ENCODE measurements around the gene PTGES2. TPM values are rescaled to one million over a fixed set of nuclear protein-coding genes. Genes with fewer than 3 reads are reported as not detected.

Gene PTGES2
- total RNA-seq, 1 donor from 2014 or later = 74.8 TPM

GRCh38 chr9:128159522-128159783 is 31.9 kb upstream of the PTGES2 start:
- no peak for DNase-seq (ENCODE audit: low spot score in 2 of 2, unreplicated experiment in 2 of 2)
- Mint-ChIP-seq H3K9me3 (no peaks in the 10 kb centered on the region), H3K4me1 (peaks cover 4% of the 10 kb centered on the region), H3K27ac (peak overlapping the region; percentile 76), H3K27me3 (ENCODE audit: low read depth) (no peaks in the 10 kb centered on the region), H3K4me3 (peak overlapping the region; percentile 66), H3K36me3 (peaks cover 13% of the 10 kb centered on the region)
- no peak for TF ChIP-seq CTCF (IDR thresholded peaks at IDR 0.05; ENCODE audit: unreplicated experiment)

GRCh38 chr9:128155736-128156500 is 28.4 kb upstream of the PTGES2 start:
- Mint-ChIP-seq H3K4me3 (no peak overlapping the region), H3K9me3 (no peaks in the 10 kb centered on the region), H3K27me3 (ENCODE audit: low read depth) (no peaks in the 10 kb centered on the region), H3K36me3 (no peaks in the 10 kb centered on the region), H3K27ac (peak overlapping the region; percentile 12), H3K4me1 (peaks cover 2% of the 10 kb centered on the region)
- no peak for TF ChIP-seq CTCF (IDR thresholded peaks at IDR 0.05; ENCODE audit: unreplicated experiment)
- DNase-seq (ENCODE audit: low spot score in 2 of 2, unreplicated experiment in 2 of 2) = no peak

GRCh38 chr9:128153947-128154695 is 26.6 kb upstream of the PTGES2 start:
- no peaks in the 10 kb centered on the region for H3K36me3 Mint-ChIP-seq
- no peak for DNase-seq (ENCODE audit: low spot score in 2 of 2, unreplicated experiment in 2 of 2)

GRCh38 chr9:128153060-128153946 is 25.8 kb upstream of the PTGES2 start:
- DNase-seq (ENCODE audit: low spot score in 2 of 2, unreplicated experiment in 2 of 2) = no peak
- Mint-ChIP-seq H3K9me3 (no peaks in the 10 kb centered on the region), H3K27ac (no peak overlapping the region), H3K4me3 (no peak overlapping the region), H3K36me3 (no peaks in the 10 kb centered on the region), H3K4me1 (peaks cover 19% of the 10 kb centered on the region), H3K27me3 (ENCODE audit: low read depth) (no peaks in the 10 kb centered on the region)
- TF ChIP-seq CTCF (IDR thresholded peaks at IDR 0.05; ENCODE audit: unreplicated experiment) = no peak

More at GRCh38 chr9:128153947-128154695, 26.6 kb upstream of the PTGES2 start:
- no peak overlapping the region for H3K4me3 Mint-ChIP-seq
- H3K4me1 Mint-ChIP-seq = peaks cover 14% of the 10 kb centered on the region
- no peaks in the 10 kb centered on the region for H3K9me3 Mint-ChIP-seq
- TF ChIP-seq CTCF (IDR thresholded peaks at IDR 0.05; ENCODE audit: unreplicated experiment) = no peak
- H3K27ac Mint-ChIP-seq = no peak overlapping the region
- H3K27me3 Mint-ChIP-seq (ENCODE audit: low read depth) = no peaks in the 10 kb centered on the region

- Mint-ChIP-seq H3K4me1 (peaks cover 19% of the 10 kb centered on the region), H3K36me3 (no peaks in the 10 kb centered on the region), H3K27ac (no peak overlapping the region), H3K9me3 (no peaks in the 10 kb centered on the region), H3K27me3 (ENCODE audit: low read depth) (no peaks in the 10 kb centered on the region), H3K4me3 (no peak overlapping the region)
- no peak for DNase-seq (ENCODE audit: low spot score in 2 of 2, unreplicated experiment in 2 of 2)
- no peak for TF ChIP-seq CTCF (IDR thresholded peaks at IDR 0.05; ENCODE audit: unreplicated experiment)
Measured at GRCh38 chr9:128152133-128153059, 24.9 kb upstream of the PTGES2 start.
